Fibroblast of pulmonary artery (primary cell): ENCODE measurements around the gene PLXNA4.
A peak's percentile ranks its signal among the peaks of the same experiment; 100 is the strongest.

ENCODE experiments used
- DNase-seq: peaks from one replicate; pipeline ENCODE4 v3.0.0-alpha.2; 2010; ENCODE audit warnings: low read depth
- H3K4me3 ChIP-seq: replicated peaks from 2 replicates; pipeline ENCODE4 v1.5.1; 2011; ENCODE audit warnings: low read depth, mild to moderate bottlenecking, control low read depth, low read length, moderate library complexity
- CTCF ChIP-seq: IDR thresholded peaks from 2 replicates; pipeline ENCODE4 v1.5.1; 2011; ENCODE audit warnings: mild to moderate bottlenecking, control low read depth, low read length, inconsistent platforms; ENCODE audit errors: missing control alignments

Gene PLXNA4

GRCh38 chr7:132537456-132538145 is 38.7 kb downstream of the PLXNA4 start:
- no peak for TF ChIP-seq CTCF
- H3K4me3 ChIP-seq, result no peak overlapping the region
- no peak for DNase-seq

GRCh38 chr7:132536654-132537395 is 39.4 kb downstream of the PLXNA4 start:
- H3K4me3 ChIP-seq, result no peak overlapping the region
- TF ChIP-seq CTCF, result no peak
- peak; percentile 23 for DNase-seq

- DNase-seq, result no peak
- no peak for TF ChIP-seq CTCF
- H3K4me3 ChIP-seq, result no peak overlapping the region
Observed at GRCh38 chr7:132533916-132534315, 42.4 kb downstream of the PLXNA4 start.

GRCh38 chr7:132532281-132532680 is 44.0 kb downstream of the PLXNA4 start:
- no peak for TF ChIP-seq CTCF
- DNase-seq, result no peak

GRCh38 chr7:132531562-132531961 is 44.7 kb downstream of the PLXNA4 start:
- no peak for TF ChIP-seq CTCF
- no peak overlapping the region for H3K4me3 ChIP-seq
- DNase-seq, result no peak

More at GRCh38 chr7:132532281-132532680, 44.0 kb downstream of the PLXNA4 start:
- no peak overlapping the region for H3K4me3 ChIP-seq

GRCh38 chr7:132528695-132529094 is 47.6 kb downstream of the PLXNA4 start:
- no peak overlapping the region for H3K4me3 ChIP-seq
- no peak for TF ChIP-seq CTCF
- no peak for DNase-seq
